LNCaP clone FGC (cell line): Measurements from ENCODE around the gene NOXRED1.

Experiments used
- DNase-seq: peaks from one replicate; pipeline ENCODE4 v3.0.0-alpha.2; 2011; ENCODE audit warnings: low read depth
- H3K4me3 ChIP-seq: 2 replicates; pipeline ENCODE4 v1.5.1; 2011; ENCODE audit warnings: mild to moderate bottlenecking, low read depth, low read length, control low read depth
- TF ChIP-seq, protein P1 (sequence below): IDR thresholded peaks from 2 replicates; pipeline ENCODE4 v1.5.1; 2012; ENCODE audit warnings: mild to moderate bottlenecking; ENCODE audit not compliant: control insufficient read depth, insufficient read depth; ENCODE audit errors: extremely low read depth

The NOXRED1 gene

DNA sequence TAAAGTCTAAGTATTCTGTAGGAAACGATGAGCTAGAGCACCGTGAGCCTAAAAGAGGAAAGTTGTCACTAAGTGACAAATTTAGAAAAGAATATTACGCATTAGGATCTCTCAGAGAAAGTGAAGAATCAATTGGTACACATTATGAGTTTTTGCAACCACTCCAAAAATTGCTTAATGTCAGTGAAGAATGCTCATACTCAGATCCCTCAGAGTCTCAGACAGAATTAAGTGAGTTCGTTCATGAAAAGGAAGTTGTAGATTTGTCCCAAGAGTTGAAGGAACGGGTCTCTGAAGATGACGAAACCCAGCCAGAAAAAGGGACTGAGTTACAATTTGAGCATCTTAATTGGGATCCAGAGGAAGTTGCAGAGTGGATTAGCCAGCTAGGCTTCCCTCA is 44.6 kb downstream of the NOXRED1 start:
- no peak for DNase-seq
- no peak overlapping the region for H3K4me3 ChIP-seq
- TF ChIP-seq, protein P1, sequence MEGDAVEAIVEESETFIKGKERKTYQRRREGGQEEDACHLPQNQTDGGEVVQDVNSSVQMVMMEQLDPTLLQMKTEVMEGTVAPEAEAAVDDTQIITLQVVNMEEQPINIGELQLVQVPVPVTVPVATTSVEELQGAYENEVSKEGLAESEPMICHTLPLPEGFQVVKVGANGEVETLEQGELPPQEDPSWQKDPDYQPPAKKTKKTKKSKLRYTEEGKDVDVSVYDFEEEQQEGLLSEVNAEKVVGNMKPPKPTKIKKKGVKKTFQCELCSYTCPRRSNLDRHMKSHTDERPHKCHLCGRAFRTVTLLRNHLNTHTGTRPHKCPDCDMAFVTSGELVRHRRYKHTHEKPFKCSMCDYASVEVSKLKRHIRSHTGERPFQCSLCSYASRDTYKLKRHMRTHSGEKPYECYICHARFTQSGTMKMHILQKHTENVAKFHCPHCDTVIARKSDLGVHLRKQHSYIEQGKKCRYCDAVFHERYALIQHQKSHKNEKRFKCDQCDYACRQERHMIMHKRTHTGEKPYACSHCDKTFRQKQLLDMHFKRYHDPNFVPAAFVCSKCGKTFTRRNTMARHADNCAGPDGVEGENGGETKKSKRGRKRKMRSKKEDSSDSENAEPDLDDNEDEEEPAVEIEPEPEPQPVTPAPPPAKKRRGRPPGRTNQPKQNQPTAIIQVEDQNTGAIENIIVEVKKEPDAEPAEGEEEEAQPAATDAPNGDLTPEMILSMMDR: no peak

DNA sequence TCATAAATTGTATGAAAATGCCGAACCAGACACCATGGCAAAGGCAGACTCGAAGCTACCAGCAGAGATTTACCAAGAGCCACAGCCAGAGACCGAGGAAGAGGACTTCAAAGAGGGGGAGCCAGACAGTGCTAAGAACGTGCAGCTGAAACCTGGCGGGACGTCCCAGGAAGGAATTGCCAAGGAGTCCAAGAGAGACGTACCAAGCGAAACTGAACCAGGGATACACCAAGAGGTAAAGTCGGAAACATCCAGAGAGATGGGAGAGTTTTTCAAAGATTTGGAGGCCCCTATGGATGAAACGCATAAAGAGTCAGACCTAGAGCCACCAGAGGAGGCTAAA is 45.9 kb downstream of the NOXRED1 start:
- peak overlapping the region; percentile 87 for H3K4me3 ChIP-seq
- TF ChIP-seq, protein P1: no peak
- DNase-seq: no peak

DNA sequence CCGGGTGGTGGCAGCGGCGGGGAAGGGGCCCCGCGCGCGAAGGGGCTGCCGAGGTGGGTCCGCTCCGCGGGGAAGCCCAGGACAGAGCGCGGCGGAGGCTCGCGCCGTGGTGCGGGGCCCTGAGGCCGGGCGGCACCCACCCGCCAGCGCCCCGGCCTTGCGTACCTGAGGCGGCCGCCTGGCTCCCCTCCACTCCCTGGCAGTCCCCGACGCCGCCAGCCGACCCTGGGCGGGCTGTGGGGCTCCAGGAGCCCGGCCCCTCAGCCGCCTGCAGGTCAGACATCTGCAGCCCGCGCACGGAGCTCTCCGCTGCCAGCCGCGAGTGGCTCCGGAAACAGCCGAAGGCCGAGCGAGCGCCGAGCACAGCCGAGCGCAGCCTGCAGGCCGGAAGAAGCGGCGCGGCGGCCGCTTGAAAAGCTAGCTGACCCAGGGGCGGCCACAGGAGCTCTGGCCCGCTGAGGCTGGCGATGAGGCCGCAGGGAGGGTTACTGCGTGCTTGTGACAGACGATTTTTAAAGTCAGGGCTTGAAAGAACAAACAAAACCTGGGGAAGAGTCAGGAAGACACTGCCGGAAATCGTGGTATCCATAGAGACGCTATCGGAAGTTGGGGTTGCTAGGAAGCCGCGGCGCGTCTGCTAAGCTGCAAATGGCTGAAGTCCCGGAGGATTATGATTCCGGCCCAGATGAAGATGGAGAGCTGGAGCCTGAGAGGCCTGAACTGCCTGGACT is 46.4 kb downstream of the NOXRED1 start, which contains the start of the genes SAMD15 and TMED8:
TSS of gene SAMD15 (plus strand) at position 609 of the 731 bp plus-strand sequence. CDS start at position 649, 40 bp downstream.
TSS of gene TMED8 (minus strand) at position 324 of the 731 bp plus-strand sequence. CDS start at position 283, 41 bp downstream.
- TF ChIP-seq, protein P1: peak; percentile 29
- peak within 1 kb of the TSS; percentile 87 for H3K4me3 ChIP-seq
- DNase-seq: peak; percentile 66

DNA sequence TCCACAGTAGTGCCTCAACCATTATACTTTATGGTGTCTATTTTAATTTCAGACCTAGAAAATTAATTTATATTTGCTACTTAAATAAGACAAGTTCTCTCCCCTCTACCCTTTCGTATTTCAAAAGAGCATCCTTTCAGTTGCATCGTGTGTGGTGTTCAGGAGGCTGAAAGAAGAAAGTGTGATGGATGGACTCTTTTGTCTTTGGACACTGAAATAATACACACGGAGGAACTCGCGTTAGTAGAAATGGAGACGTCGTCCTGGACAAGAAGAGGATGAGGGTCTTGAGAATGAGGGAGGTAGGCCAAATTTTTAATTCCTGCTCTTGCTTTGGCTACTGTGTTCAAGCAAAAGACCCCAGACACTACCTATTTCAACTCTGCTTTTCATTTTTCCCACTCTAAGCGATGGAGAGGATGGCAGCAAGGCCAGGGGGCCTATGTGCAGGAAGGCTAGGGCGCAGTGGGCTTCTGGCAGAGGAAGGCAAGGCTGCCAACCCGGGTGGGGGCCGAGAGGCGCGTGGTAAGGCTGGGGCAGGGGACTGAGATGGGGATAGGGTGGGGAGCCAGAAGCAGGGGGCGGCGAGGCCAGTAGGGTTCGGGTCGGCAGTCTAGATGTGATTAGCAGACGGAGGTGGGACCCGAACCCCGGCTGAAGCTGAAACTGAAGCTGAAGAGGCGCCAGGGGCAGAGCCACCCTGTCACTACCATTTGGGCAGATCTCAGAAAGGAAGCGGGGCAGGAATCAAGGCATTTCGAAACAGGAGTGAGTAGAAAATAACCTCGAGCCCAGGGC is 47.2 kb downstream of the NOXRED1 start:
- H3K4me3 ChIP-seq: peak overlapping the region; percentile 87
- TF ChIP-seq, protein P1: no peak
- DNase-seq: no peak

DNA sequence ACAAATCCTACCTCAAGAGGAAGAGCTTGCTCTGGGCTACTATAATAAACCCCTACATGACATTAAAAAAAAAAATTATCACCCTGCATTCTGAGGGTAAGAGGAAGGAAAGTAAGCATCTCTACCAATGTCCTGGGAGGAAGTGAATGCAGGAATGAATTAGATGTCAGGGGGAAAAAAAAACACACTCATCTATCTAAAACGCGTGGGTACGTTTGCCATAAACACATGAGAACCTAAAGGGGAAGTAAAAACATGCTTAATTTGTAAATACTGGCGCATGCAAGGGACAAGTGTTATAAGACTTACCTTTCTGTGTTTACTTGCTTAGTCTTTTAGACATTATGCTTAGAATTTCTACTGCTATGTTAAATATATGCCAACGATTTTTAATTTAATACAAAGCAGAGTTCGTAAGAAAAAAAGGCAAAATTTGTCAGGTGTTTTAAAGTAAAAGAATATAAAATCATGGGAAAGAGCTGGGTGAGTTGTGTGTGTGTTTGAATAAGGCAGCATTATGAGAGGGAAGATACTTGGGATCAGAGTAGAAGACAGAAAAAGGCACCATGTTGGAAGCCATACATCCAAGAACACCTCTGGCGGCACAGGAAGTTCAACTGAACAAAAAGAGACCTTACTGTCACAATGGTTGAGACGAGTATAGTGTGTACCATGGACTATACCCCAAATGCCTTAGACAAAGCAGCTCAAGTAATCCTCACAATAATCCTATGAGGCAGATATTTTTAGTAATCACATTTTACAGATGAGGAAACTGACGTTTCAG is 48.0 kb downstream of the NOXRED1 start:
- DNase-seq: no peak
- TF ChIP-seq, protein P1: no peak
- H3K4me3 ChIP-seq: no peak overlapping the region

DNA sequence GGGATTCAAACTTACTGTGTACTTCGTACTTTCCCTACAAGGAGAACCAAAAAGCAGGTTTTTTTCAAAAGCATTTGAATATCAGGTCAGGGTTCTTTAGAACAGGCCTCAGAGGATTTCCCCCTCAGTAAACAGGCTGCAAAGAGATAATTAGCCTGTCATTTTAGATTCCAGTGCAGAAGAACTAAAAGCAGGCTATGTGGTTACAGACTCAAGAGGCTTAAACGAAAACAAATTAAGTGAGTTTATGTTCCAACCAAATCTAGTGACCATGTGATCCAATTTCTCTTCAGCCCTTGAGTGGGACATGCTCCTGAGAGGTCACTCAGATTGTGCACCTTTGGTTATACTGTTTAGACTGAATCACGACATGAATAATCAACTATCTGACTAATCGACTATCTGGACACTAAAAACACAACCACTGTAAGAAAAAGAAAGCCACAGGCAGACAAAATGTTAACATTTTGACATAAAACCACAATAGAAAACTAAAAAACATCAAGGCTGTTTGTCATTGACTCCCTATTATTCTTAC is 51.0 kb downstream of the NOXRED1 start:
- H3K4me3 ChIP-seq: no peak overlapping the region
- TF ChIP-seq, protein P1: no peak
- DNase-seq: no peak
